ENCODE measurements around the gene MAPKAPK3. TPM values are rescaled to one million over a fixed set of nuclear protein-coding genes. Genes with fewer than 3 reads are reported as not detected.

The MAPKAPK3 gene
- total and polyA plus RNA-seq, 2 of the 8 experiments (the other 6 are each of a cell fraction or from before 2014, with no cell fraction given): 65.4 to 99.8 TPM

DNA sequence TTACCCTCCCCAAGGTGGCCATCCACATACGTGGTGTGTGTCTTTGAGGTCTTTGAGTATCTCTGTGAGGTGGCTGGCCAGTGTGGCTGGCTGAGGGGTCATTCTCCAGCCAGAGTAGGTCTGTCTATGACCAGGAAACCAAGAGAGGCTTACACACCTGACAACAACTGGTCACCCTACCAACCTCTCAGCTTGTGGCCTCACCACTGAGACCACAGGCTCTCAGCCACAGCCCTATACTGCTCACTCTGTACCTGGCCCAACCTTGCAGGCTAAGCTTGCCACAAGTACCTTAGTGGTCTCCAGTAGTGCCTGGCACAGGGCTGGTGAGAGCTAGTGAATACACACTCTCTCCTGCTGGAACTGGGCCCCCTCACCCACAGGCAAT, 42.5 kb upstream of the MAPKAPK3 start (continued):
- TF ChIP-seq EP300 (IDR thresholded peaks at IDR 0.05; ENCODE audit: borderline replicate concordance in 1 of 2, low read depth in 2 of 2, low read length in 2 of 2): no peak
